Measurements from ENCODE around the gene ZNF605.
"Not testable (repeated sequence)": the region's sequence is repeated elsewhere in the genome, so short reads cannot be mapped to it uniquely, and the experiment has no call there.

DNA sequence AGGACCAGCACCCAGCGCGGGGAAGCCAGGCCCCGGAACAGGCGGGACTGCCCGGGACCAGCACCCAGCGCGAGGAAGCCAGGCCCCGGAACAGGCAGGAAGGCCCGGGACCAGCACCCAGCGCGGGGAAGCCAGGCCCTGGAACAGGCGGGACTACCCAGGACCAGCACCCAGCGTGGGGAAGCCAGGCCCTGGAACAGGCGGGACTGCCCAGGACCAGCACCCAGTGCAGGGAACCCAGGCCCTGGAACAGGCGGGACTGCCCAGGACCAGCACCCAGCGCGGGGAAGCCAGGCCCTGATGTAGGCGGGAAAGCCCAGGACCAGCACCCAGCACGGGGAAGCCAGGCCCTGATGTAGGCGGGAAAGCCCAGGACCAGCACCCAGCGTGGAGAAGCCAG, 81.5 kb downstream of the ZNF605 start:
- TF ChIP-seq, protein P1, sequence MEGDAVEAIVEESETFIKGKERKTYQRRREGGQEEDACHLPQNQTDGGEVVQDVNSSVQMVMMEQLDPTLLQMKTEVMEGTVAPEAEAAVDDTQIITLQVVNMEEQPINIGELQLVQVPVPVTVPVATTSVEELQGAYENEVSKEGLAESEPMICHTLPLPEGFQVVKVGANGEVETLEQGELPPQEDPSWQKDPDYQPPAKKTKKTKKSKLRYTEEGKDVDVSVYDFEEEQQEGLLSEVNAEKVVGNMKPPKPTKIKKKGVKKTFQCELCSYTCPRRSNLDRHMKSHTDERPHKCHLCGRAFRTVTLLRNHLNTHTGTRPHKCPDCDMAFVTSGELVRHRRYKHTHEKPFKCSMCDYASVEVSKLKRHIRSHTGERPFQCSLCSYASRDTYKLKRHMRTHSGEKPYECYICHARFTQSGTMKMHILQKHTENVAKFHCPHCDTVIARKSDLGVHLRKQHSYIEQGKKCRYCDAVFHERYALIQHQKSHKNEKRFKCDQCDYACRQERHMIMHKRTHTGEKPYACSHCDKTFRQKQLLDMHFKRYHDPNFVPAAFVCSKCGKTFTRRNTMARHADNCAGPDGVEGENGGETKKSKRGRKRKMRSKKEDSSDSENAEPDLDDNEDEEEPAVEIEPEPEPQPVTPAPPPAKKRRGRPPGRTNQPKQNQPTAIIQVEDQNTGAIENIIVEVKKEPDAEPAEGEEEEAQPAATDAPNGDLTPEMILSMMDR (IDR thresholded peaks at IDR 0.05): not testable (repeated sequence)
- not testable (repeated sequence) for TF ChIP-seq POLR2A (IDR thresholded peaks at IDR 0.05)
